GM12873 (cell line): ENCODE measurements around the gene CRYBA2.

Experiments used
- CTCF ChIP-seq: IDR thresholded peaks from 2 replicates; pipeline ENCODE4 v1.5.1; 2012; ENCODE audit warnings: low read depth, mild to moderate bottlenecking, moderate library complexity, low read length, control low read depth; ENCODE audit not compliant: insufficient read depth; ENCODE audit errors: missing control alignments

Gene CRYBA2, protein sequence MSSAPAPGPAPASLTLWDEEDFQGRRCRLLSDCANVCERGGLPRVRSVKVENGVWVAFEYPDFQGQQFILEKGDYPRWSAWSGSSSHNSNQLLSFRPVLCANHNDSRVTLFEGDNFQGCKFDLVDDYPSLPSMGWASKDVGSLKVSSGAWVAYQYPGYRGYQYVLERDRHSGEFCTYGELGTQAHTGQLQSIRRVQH

GRCh38 chr2:218993345-218994315 is at the start of gene CRYBA2:
Gene CRYBA2, minus strand, starts transcription at chr2:218993422. Its CDS starts 246 bp downstream, at chr2:218993176.
- no peak for TF ChIP-seq CTCF

DNA sequence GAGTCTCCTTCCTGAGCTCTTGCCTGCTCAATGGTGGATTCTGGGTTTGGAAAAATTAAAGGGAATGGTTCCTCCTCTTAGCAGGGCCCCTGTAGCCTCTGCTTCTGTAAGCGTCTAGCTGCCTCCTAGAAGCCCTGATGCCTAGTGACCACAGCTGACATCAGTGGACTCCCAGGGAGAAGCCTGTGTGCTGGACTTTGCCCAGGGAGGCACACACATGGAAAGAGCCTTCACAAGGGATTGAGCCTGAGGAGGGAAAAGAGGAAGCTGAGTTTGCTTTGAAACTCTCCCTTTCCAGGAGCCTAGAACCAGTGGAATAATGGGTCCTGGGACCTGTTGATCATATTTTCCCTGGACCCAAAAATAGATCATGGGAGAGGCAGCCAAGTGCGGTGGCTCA is 49.5 kb upstream of the CRYBA2 start:
- TF ChIP-seq CTCF: no peak

DNA sequence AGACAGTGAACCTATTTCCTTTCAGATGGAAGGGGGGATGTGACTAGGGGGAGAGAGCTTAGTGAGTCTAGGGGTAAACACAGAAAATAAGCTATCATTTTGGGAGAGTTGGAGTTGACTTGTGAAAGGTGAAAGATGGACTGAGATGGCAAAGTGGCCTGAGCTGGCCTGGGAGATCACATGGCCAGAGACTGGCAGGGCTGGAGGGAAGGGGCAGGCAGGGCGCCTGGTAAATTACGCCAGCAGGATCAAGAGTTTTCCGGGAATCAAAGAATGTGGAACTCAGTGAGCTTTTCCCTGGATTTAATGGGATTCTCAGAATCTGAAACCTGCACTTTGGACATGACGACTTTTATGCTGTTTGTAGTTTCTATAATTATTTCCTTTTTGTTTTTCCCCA is 48.9 kb upstream of the CRYBA2 start:
- TF ChIP-seq CTCF: no peak

- no peak for TF ChIP-seq CTCF
These were observed 48.0 kb upstream of the CRYBA2 start, which contains the start of gene CFAP65 for GRCh38 chr2:219041252-219041651. Gene CFAP65, minus strand, starts transcription at chr2:219041516. Its CDS starts 2,468 bp downstream, at chr2:219039048.

- TF ChIP-seq CTCF: no peak
These were observed 45.4 kb upstream of the CRYBA2 start for GRCh38 chr2:219038600-219038999.

GRCh38 chr2:219037783-219038499 is 44.7 kb upstream of the CRYBA2 start:
- TF ChIP-seq CTCF: no peak

DNA sequence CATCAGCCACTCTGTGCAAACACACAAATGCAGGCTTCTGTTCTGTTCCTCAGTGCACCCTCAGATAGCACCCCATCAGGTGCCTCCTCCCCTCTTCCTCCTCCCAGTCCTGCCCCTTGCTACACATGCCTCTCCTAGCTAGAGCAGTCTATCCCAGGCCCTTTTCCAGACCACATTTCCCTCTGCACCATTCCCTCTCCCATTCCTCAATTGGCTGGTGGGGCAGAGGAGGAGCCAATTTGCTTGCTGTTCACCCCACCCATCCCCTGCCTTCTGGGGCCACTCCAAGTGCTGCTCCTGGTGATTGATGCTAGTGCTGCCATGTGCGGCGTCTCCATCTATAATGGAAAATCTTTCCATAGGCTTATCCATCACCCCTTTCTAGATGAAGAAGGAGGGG is 42.7 kb upstream of the CRYBA2 start:
- TF ChIP-seq CTCF: no peak
